Measurements from ENCODE around the gene STX1A. TPM values are rescaled to one million over a fixed set of nuclear protein-coding genes. Genes with fewer than 3 reads are reported as not detected.
A peak's percentile ranks its signal among the peaks of the same experiment; 100 is the strongest.

STX1A gene
- total and polyA plus RNA-seq, 2 experiments from 2014 or later = 9.8 to 20.6 TPM

DNA sequence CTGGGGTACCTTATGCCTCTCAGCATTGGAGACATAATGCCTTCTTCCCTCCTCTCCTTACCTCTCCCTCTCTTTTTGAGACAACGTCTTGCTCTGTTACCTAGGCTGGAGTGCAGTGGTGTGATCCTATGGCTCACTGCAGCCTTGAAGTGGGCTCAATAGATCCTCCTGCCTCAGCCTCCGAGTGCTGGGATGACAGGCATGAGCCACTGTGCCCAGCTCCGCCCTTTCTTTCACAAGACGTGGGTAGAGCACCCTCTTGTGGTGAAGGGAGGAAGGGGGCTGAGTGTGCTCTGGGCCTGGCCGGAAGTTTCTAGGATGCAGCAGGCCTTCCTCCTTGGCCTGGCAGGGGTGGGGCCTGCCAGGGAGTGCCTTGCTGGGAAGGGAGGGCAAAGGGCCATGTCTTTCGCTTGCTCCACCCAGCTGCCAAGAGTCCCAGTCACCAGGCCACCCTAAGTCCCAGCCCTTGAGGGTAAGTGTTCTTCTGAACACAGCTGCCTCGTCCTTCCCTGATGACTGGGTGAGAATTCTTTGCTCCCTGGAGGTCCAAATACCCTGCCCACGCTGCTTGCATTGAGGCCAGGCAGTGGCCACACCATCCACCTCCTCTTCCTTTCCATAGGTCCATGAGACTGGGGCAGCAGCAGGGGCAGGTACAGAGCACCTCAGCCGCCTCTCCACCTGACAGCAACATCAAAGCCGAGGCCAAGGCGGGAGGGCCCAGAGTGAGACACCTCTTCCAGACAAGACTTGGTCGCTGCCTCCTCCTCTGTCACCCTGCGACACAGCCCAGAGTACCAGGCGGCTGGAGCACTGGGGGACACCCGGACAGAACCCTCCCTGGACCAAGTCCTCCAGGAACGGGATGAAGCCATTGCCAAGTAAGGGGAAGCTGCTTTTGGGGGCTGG lies 15.4 kb upstream of the STX1A start:
- TF ChIP-seq, protein P1, sequence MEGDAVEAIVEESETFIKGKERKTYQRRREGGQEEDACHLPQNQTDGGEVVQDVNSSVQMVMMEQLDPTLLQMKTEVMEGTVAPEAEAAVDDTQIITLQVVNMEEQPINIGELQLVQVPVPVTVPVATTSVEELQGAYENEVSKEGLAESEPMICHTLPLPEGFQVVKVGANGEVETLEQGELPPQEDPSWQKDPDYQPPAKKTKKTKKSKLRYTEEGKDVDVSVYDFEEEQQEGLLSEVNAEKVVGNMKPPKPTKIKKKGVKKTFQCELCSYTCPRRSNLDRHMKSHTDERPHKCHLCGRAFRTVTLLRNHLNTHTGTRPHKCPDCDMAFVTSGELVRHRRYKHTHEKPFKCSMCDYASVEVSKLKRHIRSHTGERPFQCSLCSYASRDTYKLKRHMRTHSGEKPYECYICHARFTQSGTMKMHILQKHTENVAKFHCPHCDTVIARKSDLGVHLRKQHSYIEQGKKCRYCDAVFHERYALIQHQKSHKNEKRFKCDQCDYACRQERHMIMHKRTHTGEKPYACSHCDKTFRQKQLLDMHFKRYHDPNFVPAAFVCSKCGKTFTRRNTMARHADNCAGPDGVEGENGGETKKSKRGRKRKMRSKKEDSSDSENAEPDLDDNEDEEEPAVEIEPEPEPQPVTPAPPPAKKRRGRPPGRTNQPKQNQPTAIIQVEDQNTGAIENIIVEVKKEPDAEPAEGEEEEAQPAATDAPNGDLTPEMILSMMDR (IDR thresholded peaks at IDR 0.05; ENCODE audit: low read depth, low read length) = peak; percentile 84
- Histone ChIP-seq H3K36me3 (no peaks in the 10 kb centered on the region), H3K27me3 (no peaks in the 10 kb centered on the region), H3K27ac (peak overlapping the region; percentile 50), H3K9me3 (ENCODE audit: low read depth) (no peaks in the 10 kb centered on the region), H3K4me1 (ENCODE audit: low read depth) (no peaks in the 10 kb centered on the region), H3K4me3 (no peak overlapping the region)
- peak; percentile 79 to 86 for DNase-seq (ENCODE audit: low read depth in 1 of 2, low spot score in 1 of 2)

DNA sequence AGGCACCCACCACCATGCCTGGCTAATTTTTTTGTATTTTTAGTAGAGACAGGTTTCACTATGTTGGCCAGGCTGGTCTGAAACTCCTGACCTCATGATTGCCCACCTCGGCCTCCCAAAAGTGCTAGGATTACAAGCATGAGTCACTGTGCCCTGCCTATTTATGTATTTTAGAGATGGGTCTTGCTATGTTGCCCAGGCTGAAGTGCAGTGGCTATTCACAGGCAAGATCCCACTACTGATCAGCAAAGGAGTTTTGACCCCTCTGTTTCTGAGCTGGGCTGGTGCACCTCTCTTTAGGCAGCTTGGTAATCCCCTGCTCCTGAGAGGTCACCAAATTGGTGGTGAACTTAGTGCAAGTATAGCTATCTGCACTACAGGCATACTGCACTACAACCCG lies 12.9 kb upstream of the STX1A start:
- no peak overlapping the region for H3K27ac ChIP-seq
- H3K27me3 ChIP-seq = no peaks in the 10 kb centered on the region
- no peaks in the 10 kb centered on the region for H3K4me1 ChIP-seq (ENCODE audit: low read depth)
- no peak for DNase-seq (ENCODE audit: low read depth in 1 of 2, low spot score in 1 of 2)
- H3K36me3 ChIP-seq = no peaks in the 10 kb centered on the region
- TF ChIP-seq, protein P1 (IDR thresholded peaks at IDR 0.05; ENCODE audit: low read depth, low read length) = no peak
- no peak overlapping the region for H3K4me3 ChIP-seq
- no peaks in the 10 kb centered on the region for H3K9me3 ChIP-seq (ENCODE audit: low read depth)

DNA sequence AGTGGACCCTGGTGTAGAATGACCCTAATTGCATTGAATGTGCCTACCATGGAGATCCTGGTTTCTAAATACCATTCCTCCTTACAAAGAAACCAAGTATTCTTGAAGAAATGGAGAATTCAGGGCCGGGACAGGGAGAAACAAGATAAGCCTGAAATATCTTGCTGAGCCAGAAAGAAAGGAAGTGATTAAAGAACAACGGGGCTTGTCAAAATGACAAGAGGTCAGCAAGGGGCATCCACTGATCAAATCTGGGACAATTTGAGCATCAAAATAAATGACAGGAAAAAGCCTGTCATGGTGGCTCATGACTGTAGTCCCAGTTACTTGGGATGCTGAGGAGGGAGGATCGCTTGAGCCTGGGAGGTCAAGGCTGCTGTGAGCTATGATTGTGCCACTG lies 11.0 kb upstream of the STX1A start:
- H3K9me3 ChIP-seq (ENCODE audit: low read depth) = no peaks in the 10 kb centered on the region
- no peaks in the 10 kb centered on the region for H3K4me1 ChIP-seq (ENCODE audit: low read depth)
- no peak overlapping the region for H3K27ac ChIP-seq
- no peaks in the 10 kb centered on the region for H3K27me3 ChIP-seq
- no peak overlapping the region for H3K4me3 ChIP-seq
- TF ChIP-seq, protein P1 (IDR thresholded peaks at IDR 0.05; ENCODE audit: low read depth, low read length) = no peak
- no peak for DNase-seq (ENCODE audit: low read depth in 1 of 2, low spot score in 1 of 2)
- H3K36me3 ChIP-seq = no peaks in the 10 kb centered on the region

DNA sequence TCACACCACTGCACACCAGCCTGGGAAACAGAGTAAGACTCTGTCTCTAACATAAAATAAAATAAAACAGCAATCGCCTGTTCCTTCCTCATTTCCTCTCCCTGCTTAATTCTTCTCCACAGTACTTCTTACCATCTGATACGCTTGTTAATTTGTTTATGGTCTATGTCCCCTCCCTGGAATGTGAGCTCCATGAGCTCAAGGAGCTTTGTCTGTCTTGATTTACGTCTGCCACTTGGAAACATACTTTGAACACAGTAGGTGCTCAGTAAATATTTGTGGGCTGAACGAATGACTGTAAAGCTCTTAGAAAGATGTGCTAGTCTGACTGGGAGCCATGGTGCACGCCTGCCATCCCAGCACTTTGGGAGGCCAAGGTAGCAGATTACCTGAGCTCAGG lies 9.1 kb upstream of the STX1A start:
- Histone ChIP-seq H3K4me3 (no peak overlapping the region), H3K9me3 (ENCODE audit: low read depth) (no peaks in the 10 kb centered on the region), H3K36me3 (no peaks in the 10 kb centered on the region), H3K27ac (no peak overlapping the region), H3K4me1 (ENCODE audit: low read depth) (no peaks in the 10 kb centered on the region), H3K27me3 (no peaks in the 10 kb centered on the region)
- no peak for DNase-seq (ENCODE audit: low read depth in 1 of 2, low spot score in 1 of 2)
- TF ChIP-seq, protein P1 (IDR thresholded peaks at IDR 0.05; ENCODE audit: low read depth, low read length) = no peak

DNA sequence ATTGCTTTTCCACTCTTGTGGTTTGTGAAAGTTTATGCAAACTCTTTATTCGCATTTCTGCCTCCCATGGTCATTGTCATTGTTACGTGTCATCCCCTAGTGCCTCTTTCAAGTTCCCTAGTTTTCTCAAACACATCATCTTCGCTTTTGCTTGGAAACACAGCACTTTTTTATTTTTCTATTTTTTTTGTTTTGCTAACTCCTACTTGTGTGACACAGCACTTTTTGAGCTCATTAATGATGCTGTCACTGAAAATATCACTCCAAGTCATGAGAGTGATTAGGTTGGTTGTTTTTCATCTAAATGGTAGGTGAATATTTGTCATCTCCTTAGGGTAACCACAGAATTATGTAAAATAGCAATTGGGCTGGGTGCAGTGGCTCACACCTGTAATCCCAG lies 8.5 kb upstream of the STX1A start:
- no peak overlapping the region for H3K27ac ChIP-seq
- no peaks in the 10 kb centered on the region for H3K9me3 ChIP-seq (ENCODE audit: low read depth)
- H3K27me3 ChIP-seq = no peaks in the 10 kb centered on the region
- TF ChIP-seq, protein P1 (IDR thresholded peaks at IDR 0.05; ENCODE audit: low read depth, low read length) = no peak
- H3K4me1 ChIP-seq (ENCODE audit: low read depth) = no peaks in the 10 kb centered on the region
- H3K36me3 ChIP-seq = no peaks in the 10 kb centered on the region
- no peak for DNase-seq (ENCODE audit: low read depth in 1 of 2, low spot score in 1 of 2)
- H3K4me3 ChIP-seq = no peak overlapping the region

Data from cardiac muscle cell (in vitro differentiated cells and primary cell).